ENCODE measurements around the gene STAG1.

STAG1 gene

DNA sequence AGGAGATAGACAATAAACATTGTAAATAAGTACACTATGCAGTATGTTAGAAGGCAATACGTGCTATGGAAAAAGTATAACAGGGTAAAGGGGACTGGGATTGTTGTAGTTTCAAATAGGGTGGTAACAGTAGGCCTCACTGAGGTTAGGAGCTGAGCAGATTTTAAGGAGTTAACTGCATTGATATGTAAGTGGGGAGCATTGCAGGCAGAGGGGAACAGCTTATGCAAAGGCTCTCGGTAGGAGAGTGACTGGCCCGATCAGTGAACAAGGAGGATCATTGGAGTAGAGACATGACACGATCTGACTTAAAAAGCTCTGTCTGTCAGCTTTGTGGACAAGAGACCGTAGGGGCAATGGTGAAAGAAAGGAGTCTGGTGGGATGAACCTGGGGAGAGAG lies 455.2 kb downstream of the STAG1 start:
- H3K4me3 ChIP-seq (ENCODE audit: control insufficient read depth, low read depth, low read length) = no peak overlapping the region
- DNase-seq (ENCODE audit: low read depth) = no peak
- TF ChIP-seq, protein P1, sequence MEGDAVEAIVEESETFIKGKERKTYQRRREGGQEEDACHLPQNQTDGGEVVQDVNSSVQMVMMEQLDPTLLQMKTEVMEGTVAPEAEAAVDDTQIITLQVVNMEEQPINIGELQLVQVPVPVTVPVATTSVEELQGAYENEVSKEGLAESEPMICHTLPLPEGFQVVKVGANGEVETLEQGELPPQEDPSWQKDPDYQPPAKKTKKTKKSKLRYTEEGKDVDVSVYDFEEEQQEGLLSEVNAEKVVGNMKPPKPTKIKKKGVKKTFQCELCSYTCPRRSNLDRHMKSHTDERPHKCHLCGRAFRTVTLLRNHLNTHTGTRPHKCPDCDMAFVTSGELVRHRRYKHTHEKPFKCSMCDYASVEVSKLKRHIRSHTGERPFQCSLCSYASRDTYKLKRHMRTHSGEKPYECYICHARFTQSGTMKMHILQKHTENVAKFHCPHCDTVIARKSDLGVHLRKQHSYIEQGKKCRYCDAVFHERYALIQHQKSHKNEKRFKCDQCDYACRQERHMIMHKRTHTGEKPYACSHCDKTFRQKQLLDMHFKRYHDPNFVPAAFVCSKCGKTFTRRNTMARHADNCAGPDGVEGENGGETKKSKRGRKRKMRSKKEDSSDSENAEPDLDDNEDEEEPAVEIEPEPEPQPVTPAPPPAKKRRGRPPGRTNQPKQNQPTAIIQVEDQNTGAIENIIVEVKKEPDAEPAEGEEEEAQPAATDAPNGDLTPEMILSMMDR (conservative IDR thresholded peaks at IDR 0.05; ENCODE audit: control insufficient read depth, insufficient read depth, low read depth, low read length) = no peak

DNA sequence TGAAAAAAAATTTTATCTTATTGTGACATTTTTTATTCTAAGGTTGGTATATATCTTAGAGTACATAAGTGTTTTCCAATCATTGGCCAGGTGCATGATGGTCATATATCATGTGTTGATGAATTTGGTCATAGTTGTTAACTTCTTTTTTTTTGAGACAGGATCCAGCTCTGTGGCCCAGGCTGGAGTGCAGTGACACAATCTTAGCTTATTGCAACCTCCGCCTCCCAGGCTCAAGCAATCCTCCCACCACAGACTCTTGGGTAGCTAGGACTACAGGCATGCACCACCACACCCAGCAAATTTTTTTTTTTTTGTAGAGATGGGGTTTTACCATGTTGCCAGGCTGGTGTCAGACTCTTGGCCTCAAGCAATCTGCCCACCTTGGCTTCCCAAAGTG lies 458.0 kb downstream of the STAG1 start:
- DNase-seq (ENCODE audit: low read depth) = no peak
- TF ChIP-seq, protein P1 (conservative IDR thresholded peaks at IDR 0.05; ENCODE audit: control insufficient read depth, insufficient read depth, low read depth, low read length) = no peak
- H3K4me3 ChIP-seq (ENCODE audit: control insufficient read depth, low read depth, low read length) = no peak overlapping the region

DNA sequence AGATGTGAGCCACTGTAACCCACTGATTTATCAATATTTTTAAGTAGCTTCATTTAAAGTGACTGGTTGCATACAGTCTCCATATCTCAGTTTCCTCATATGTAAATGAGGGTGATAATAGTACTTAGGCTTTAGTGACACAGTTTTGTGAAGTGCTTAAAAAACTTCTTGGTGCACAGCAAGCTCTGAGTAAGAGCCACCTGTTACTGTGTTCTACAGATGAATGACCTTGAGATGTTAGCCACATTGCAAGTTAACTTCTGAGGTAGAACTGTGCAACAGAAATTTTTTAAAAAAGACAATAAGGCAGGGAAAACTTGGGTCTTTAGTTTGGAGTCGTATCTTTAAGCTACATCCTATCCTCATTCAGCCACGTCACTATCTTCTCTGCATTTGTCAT lies 458.9 kb downstream of the STAG1 start:
- DNase-seq (ENCODE audit: low read depth) = no peak
- no peak overlapping the region for H3K4me3 ChIP-seq (ENCODE audit: control insufficient read depth, low read depth, low read length)
- TF ChIP-seq, protein P1 (conservative IDR thresholded peaks at IDR 0.05; ENCODE audit: control insufficient read depth, insufficient read depth, low read depth, low read length) = no peak

DNA sequence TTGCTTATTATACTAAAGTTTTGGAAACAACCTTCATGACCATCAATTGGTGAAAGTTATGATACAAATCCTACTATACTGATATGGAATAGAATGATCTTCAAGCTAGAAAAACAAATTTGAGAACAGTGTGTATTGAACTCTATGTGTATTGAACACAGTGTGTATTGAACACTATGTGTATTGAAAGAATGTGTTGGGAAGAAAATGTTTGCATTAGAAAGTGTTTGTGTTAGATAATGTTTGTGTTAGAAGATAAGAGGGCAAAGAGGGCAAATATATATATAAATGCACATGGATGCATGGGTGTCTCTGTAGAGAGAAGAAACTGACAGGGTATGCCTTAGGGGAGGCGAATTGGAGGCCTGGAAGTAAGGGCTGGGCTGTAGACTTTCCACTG lies 459.7 kb downstream of the STAG1 start:
- H3K4me3 ChIP-seq (ENCODE audit: control insufficient read depth, low read depth, low read length) = no peak overlapping the region
- TF ChIP-seq, protein P1 (conservative IDR thresholded peaks at IDR 0.05; ENCODE audit: control insufficient read depth, insufficient read depth, low read depth, low read length) = no peak
- DNase-seq (ENCODE audit: low read depth) = no peak

DNA sequence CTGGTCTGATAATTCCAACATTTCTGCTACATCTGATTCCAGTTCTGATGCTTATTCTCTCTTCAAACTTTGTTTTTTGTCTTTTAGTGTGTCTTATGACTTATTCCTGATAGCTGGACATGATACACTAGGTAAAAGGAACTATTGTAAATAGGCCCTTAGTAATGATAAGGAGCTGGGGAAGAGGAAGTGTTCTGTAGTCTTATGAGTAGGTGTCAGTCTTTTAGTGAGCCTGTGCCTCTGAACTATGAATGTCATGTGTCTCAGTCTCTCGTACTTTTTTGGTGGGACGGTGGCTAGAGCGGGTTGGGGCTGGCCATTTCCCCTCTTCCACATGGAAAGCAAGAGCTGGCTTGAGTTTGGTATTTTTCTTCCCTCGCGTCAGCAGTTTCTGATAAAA lies 460.9 kb downstream of the STAG1 start:
- no peak overlapping the region for H3K4me3 ChIP-seq (ENCODE audit: control insufficient read depth, low read depth, low read length)
- DNase-seq (ENCODE audit: low read depth) = no peak
- TF ChIP-seq, protein P1 (conservative IDR thresholded peaks at IDR 0.05; ENCODE audit: control insufficient read depth, insufficient read depth, low read depth, low read length) = no peak

Measured in fibroblast of mammary gland (primary cell).